ENCODE results near the gene HSD11B1. TPM values are rescaled to one million over a fixed set of nuclear protein-coding genes. Genes with fewer than 3 reads are reported as not detected.

HSD11B1 gene
- total and polyA plus RNA-seq, 12 donors = 0.17 to 29.6 (median 8.6) TPM

DNA sequence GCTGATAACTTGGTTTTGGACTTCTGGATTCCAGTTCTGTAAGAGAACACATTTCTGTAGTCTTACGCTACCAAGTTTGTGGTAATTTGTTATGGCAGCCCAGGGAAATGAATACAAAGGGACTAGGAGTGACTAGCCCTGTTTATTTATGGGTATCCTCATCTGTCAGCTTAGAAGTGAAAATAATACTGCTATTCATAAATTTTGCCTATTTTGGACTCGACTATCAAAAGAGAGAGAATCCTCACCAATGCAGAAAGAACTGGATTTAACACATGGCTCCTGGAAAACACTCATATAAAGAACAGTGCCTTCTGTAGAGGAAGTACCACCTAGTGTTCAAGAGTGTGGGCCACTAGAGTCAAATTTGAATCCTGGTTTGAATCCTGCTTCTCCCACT is 22.6 kb downstream of the HSD11B1 start:
- TF ChIP-seq CTCF (IDR thresholded peaks at IDR 0.05) (no peak), POLR2A (IDR thresholded peaks at IDR 0.05) (no peak)
- no peaks in the 10 kb centered on the region for H3K9me3 ChIP-seq (replicated peaks in 1 of 3)
- no peaks in the 10 kb centered on the region for H3K27me3 ChIP-seq
- H3K4me3 ChIP-seq = no peak overlapping the region
- no peaks in the 10 kb centered on the region for H3K36me3 ChIP-seq (replicated peaks in 1 of 2)
- no peak overlapping the region for H3K27ac ChIP-seq
- no peaks in the 10 kb centered on the region for H3K4me1 ChIP-seq (replicated peaks in 1 of 2)
- 83 to 92% (median 90%) methylated on average over 2 of the region's 2 CpGs for WGBS, 4 donors
- no peak for DNase-seq
- intact Hi-C loops (cut with DNase I) = no loop called here

DNA sequence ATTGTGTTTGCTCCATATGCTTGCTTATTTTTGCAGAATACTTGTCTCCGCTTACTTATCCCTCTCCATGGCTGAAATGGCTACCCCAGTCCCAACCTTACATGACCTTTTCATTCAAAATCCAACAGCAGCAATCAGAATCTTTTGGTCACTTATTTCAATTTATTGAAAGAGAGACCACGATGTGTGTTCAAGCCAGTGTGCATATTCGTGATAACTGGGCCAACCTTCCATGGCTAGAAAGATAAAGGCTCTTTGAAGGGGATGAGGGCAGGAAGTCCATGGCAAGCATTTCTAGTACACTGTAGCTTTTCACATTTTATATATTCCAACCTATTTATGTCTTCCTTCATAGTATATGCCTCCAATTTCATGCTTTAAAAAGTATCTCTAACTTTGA is 23.1 kb downstream of the HSD11B1 start:
- Histone ChIP-seq H3K4me1 (replicated peaks in 1 of 2) (peaks cover under 1 to 1% of the 10 kb centered on the region in 2 donors), H3K9me3 (replicated peaks in 1 of 3) (no peaks in the 10 kb centered on the region), H3K27me3 (no peaks in the 10 kb centered on the region), H3K4me3 (no peak overlapping the region), H3K27ac (no peak overlapping the region), H3K36me3 (replicated peaks in 1 of 2) (no peaks in the 10 kb centered on the region)
- no peak for DNase-seq
- TF ChIP-seq CTCF (IDR thresholded peaks at IDR 0.05) (no peak), POLR2A (IDR thresholded peaks at IDR 0.05) (no peak)
- intact Hi-C loops (cut with DNase I) = no loop called here
- 84 to 88% (median 85%) methylated on average over 3 of the region's 3 CpGs for WGBS, 4 donors

- H3K4me1 ChIP-seq (replicated peaks in 1 of 2) = peaks cover 7 to 8% of the 10 kb centered on the region in 2 donors
- 47 to 76% (median 64%) methylated on average over 1 of the region's 1 CpG for WGBS, 4 donors
- H3K27ac ChIP-seq = no peak overlapping the region
- intact Hi-C loops (cut with DNase I) = no loop called here
- no peak for DNase-seq
- H3K9me3 ChIP-seq (replicated peaks in 1 of 3) = no peaks in the 10 kb centered on the region
- no peaks in the 10 kb centered on the region for H3K27me3 ChIP-seq
- H3K4me3 ChIP-seq = no peak overlapping the region
- H3K36me3 ChIP-seq (replicated peaks in 1 of 2) = no peaks in the 10 kb centered on the region
- TF ChIP-seq POLR2A (IDR thresholded peaks at IDR 0.05) (no peak), CTCF (IDR thresholded peaks at IDR 0.05) (no peak)
These were observed 23.8 kb downstream of the HSD11B1 start for GRCh38 chr1:209728466-209728865.

DNA sequence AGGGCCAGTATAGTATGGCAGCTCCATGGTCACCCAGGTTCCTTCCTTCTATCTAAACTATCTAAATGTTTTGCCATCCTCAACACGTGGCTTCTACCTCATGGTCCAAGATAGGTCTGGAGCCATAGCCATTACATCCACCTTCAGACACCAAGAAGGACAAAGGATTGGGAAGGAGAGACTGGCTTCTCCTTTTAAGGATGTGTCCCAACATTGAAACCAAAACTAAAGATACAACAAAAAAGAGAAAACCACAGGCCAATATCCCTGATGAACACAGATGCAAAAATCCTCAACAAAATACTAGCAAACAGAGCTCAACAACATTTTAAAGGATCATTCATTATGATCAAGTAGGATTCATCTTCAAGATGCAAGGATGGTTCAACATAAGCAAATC is 24.8 kb downstream of the HSD11B1 start:
- intact Hi-C loops (cut with DNase I) = no loop called here
- Histone ChIP-seq H3K4me3 (no peak overlapping the region), H3K9me3 (replicated peaks in 1 of 3) (no peaks in the 10 kb centered on the region), H3K4me1 (replicated peaks in 1 of 2) (peaks cover 13 to 16% of the 10 kb centered on the region in 2 donors), H3K36me3 (replicated peaks in 1 of 2) (no peaks in the 10 kb centered on the region), H3K27me3 (no peaks in the 10 kb centered on the region), H3K27ac (no peak overlapping the region)
- 53 to 74% (median 61%) methylated on average over 1 of the region's 1 CpG for WGBS, 4 donors
- no peak for TF ChIP-seq CTCF (IDR thresholded peaks at IDR 0.05)
- TF ChIP-seq POLR2A (IDR thresholded peaks at IDR 0.05) = no peak
- DNase-seq = no peak
